T-cell (primary cell): Measurements from ENCODE around the gene SCD5. TPM values are rescaled to one million over a fixed set of nuclear protein-coding genes. Genes with fewer than 3 reads are reported as not detected.

Source experiments
- ATAC-seq, 4 experiments: fragments of 200-7000 bp in 3 of 4; fragments of 150-1000 bp in 1 of 4; cut with Tn5 transposase; replicated peaks in 1 of 4; 1 replicate in 3 of 4; 2 replicates in 1 of 4; pipeline ENCODE4 v1.10.0; 2021; ENCODE audit warnings: moderate library complexity in 3 of 4, mild to moderate bottlenecking in 2 of 4, moderate number of reproducible peaks in 1 of 4
- CTCF ChIA-PET, 2 donors: fragments of 300-600 bp; sonication (Branson Sonifier 250); formaldehyde crosslinking; loops; one replicate each; lab custom pipeline; 2022; ENCODE audit warnings: antibody characterized with exemption in 2 of 2; lab: Charles Lee
- POLR2A ChIA-PET, 2 donors: fragments of 300-600 bp; sonication (Branson Sonifier 250); formaldehyde crosslinking; loops; one replicate each; lab custom pipeline; 2022; ENCODE audit warnings: antibody characterized with exemption in 2 of 2; lab: Charles Lee
- DNase-seq, 35 experiments: peaks; one replicate each; pipeline versions ENCODE4 v3.0.0 to v3.0.0-alpha.2; 2013 to 2023
- H3K27ac ChIP-seq: one replicate; pipeline ENCODE4 v1.5.1; 2013; ENCODE audit warnings: low read length
- H3K27me3 ChIP-seq, 2 experiments: replicated peaks in 1 of 2; 1 replicate in 1 of 2; 2 replicates in 1 of 2; pipeline versions ENCODE4 v1.6.1 to v1.7.0; 2013; ENCODE audit warnings: low read length in 1 of 2, mixed read lengths in 1 of 2; ENCODE audit not compliant: control insufficient read depth in 2 of 2, insufficient read depth in 2 of 2; ENCODE audit errors: extremely low read depth in 1 of 2
- H3K36me3 ChIP-seq, 2 donors: 1 replicate in 1 of 2; 2 replicates in 1 of 2; pipeline versions ENCODE4 v1.6.1 to v1.7.0; 2013; ENCODE audit warnings: low read length in 1 of 2; ENCODE audit not compliant: control insufficient read depth in 2 of 2, insufficient read depth in 1 of 2; ENCODE audit errors: extremely low read depth in 1 of 2
- H3K4me1 ChIP-seq, 2 experiments: 1 replicate in 1 of 2; 2 replicates in 1 of 2; pipeline versions ENCODE4 v1.6.1 to v1.7.0; 2013; ENCODE audit warnings: low read length in 2 of 2, mixed read lengths in 1 of 2; ENCODE audit not compliant: insufficient read depth in 2 of 2, control insufficient read depth in 1 of 2; ENCODE audit errors: extremely low read depth in 1 of 2
- H3K4me3 ChIP-seq, 2 donors: 1 replicate in 1 of 2; 2 replicates in 1 of 2; pipeline versions ENCODE4 v1.5.1 to v1.7.0; 2013; ENCODE audit warnings: mild to moderate bottlenecking in 2 of 2, low read length in 1 of 2, moderate library complexity in 1 of 2; ENCODE audit not compliant: control insufficient read depth in 1 of 2; ENCODE audit errors: extremely low read depth in 1 of 2
- H3K9me3 ChIP-seq: 2 replicates; pipeline ENCODE4 v1.7.0; 2013
- H3K27ac Mint-ChIP-seq, 2 donors: one replicate each; pipeline ENCODE4 v1.8.0; 2020 to 2021; ENCODE audit warnings: mild to moderate bottlenecking in 2 of 2, mixed read lengths in 2 of 2
- H3K27me3 Mint-ChIP-seq, 2 donors: one replicate each; pipeline ENCODE4 v1.8.0; 2021 to 2022; ENCODE audit warnings: mixed read lengths in 2 of 2
- H3K36me3 Mint-ChIP-seq: one replicate; pipeline ENCODE4 v1.8.0; 2021; ENCODE audit warnings: mixed read lengths
- H3K4me1 Mint-ChIP-seq, 3 donors: one replicate each; pipeline ENCODE4 v1.8.0; 2020 to 2022; ENCODE audit warnings: mixed read lengths in 3 of 3, mild to moderate bottlenecking in 1 of 3
- H3K4me3 Mint-ChIP-seq, 3 donors: one replicate each; pipeline ENCODE4 v1.8.0; 2020 to 2022; ENCODE audit warnings: mild to moderate bottlenecking in 3 of 3, mixed read lengths in 3 of 3, moderate library complexity in 3 of 3
- H3K9me3 Mint-ChIP-seq, 3 donors: one replicate each; pipeline ENCODE4 v1.8.0; 2020 to 2022; ENCODE audit warnings: mixed read lengths in 3 of 3
- WGBS: methylation state at CpG from one replicate; pipeline ENCODE4 v1.1.5; 2013; ENCODE audit warnings: missing lambda C conversion rate; ENCODE audit not compliant: insufficient coverage; 5-methylcytosine and 5-hydroxymethylcytosine counted together
- total RNA-seq, 35 experiments: library from RNA in 6 of 35; stranded (reverse) in 6 of 35; fragments of 120-200 nt in 1 of 35; gene quantifications; one replicate each; pipeline versions ENCODE4 v1.2.1 to v1.2.4 and lab custom pipeline; 2013 to 2026

The SCD5 gene
- total RNA-seq, 5 donors from 2014 or later (not counting 1 experiment from before 2014, with no cell fraction given): 0.72 to 2.0 (median 1.3) TPM

GRCh38 chr4:82744284-82744968 is 54.2 kb downstream of the SCD5 start:
- Mint-ChIP-seq H3K4me3 (no peak overlapping the region), H3K27ac (no peak overlapping the region), H3K9me3 (no peaks in the 10 kb centered on the region), H3K27me3 (peaks cover 3 to 4% of the 10 kb centered on the region in 2 donors), H3K36me3 (no peaks in the 10 kb centered on the region), H3K4me1 (no peaks in the 10 kb centered on the region)
- DNase-seq (no peak), ATAC-seq (no peak)
- ChIA-PET POLR2A (no interaction called here), CTCF (no interaction called here)
- Histone ChIP-seq H3K27ac (no peak overlapping the region), H3K36me3 (no peaks in the 10 kb centered on the region), H3K9me3 (no peaks in the 10 kb centered on the region), H3K4me3 (no peak overlapping the region), H3K27me3 (peaks cover 0 to 11% of the 10 kb centered on the region in 2 experiments), H3K4me1 (no peaks in the 10 kb centered on the region)
- 47% methylated on average over 2 of the region's 5 CpGs for whole genome bisulfite sequencing

DNA sequence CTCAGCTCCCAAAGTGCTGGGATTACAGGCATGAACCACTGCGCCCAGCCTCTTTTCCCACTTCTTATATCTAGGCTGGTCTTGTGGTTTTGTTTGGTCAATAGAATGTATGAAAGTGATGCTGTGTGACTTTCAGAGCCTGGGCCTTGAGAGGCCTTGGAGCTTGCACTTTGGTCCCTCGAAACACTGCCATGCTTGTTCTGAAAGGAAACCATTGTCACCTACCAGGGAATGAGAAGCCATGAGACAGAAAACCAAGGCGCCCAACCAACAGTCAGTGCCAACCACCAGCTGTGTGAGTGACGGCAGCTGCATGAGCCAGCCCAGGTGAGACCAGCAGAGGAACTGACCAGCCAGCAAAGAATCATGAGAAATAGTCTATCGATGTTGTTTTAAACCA is 57.4 kb downstream of the SCD5 start:
- no peaks in the 10 kb centered on the region for H3K4me1 ChIP-seq
- H3K4me1 Mint-ChIP-seq: no peaks in the 10 kb centered on the region
- H3K4me3 Mint-ChIP-seq: no peak overlapping the region
- H3K27ac ChIP-seq: no peak overlapping the region
- H3K36me3 Mint-ChIP-seq: no peaks in the 10 kb centered on the region
- no peak overlapping the region for H3K4me3 ChIP-seq
- POLR2A ChIA-PET: no interaction called here
- ATAC-seq (no peak), DNase-seq (no peak)
- WGBS: 92% methylated on average over 3 of the region's 5 CpGs
- no peak overlapping the region for H3K27ac Mint-ChIP-seq
- peaks cover 0 to 9% of the 10 kb centered on the region in 2 experiments for H3K27me3 ChIP-seq
- CTCF ChIA-PET: interaction anchor here in 1 of 2 donors (0.7 kb wide), 1 partner anchor 9 kb away, joined by 5 read pairs; no protein-coding TSS in a partner anchor
- H3K9me3 Mint-ChIP-seq: no peaks in the 10 kb centered on the region
- H3K36me3 ChIP-seq: no peaks in the 10 kb centered on the region
- no peaks in the 10 kb centered on the region for H3K9me3 ChIP-seq
- peaks cover 2 to 4% of the 10 kb centered on the region in 2 donors for H3K27me3 Mint-ChIP-seq

GRCh38 chr4:82739287-82740190 is 59.1 kb downstream of the SCD5 start:
- ChIA-PET POLR2A (no interaction called here), CTCF (interaction anchor here in 1 of 2 donors (0.9 kb wide), 1 partner anchor 277 kb away, joined by 3 read pairs; no protein-coding TSS in a partner anchor)
- no peaks in the 10 kb centered on the region for H3K9me3 Mint-ChIP-seq
- Histone ChIP-seq H3K4me1 (no peaks in the 10 kb centered on the region), H3K9me3 (no peaks in the 10 kb centered on the region), H3K4me3 (no peak overlapping the region), H3K36me3 (no peaks in the 10 kb centered on the region), H3K27me3 (peaks cover 0 to 9% of the 10 kb centered on the region in 2 experiments), H3K27ac (no peak overlapping the region)
- H3K4me3 Mint-ChIP-seq: no peak overlapping the region
- 71% methylated on average over 8 of the region's 23 CpGs for WGBS
- peak; percentile 48 to 72 (median 62) for ATAC-seq
- H3K4me1 Mint-ChIP-seq: no peaks in the 10 kb centered on the region
- no peaks in the 10 kb centered on the region for H3K36me3 Mint-ChIP-seq
- H3K27ac Mint-ChIP-seq: no peak overlapping the region
- H3K27me3 Mint-ChIP-seq: peaks cover 0 to 2% of the 10 kb centered on the region in 2 donors
- peak in 33 of 35 experiments; percentile 5 to 56 (median 33) for DNase-seq

- CTCF ChIA-PET: no interaction called here
- POLR2A ChIA-PET: interaction anchor here (0.6 kb wide), 2 partner anchors 7 to 548 kb away, joined by 3 read pairs; no protein-coding TSS in a partner anchor
- DNase-seq (no peak), ATAC-seq (no peak)
- H3K36me3 Mint-ChIP-seq: no peaks in the 10 kb centered on the region
- H3K4me3 Mint-ChIP-seq: no peak overlapping the region
- no peaks in the 10 kb centered on the region for H3K9me3 ChIP-seq
- H3K9me3 Mint-ChIP-seq: no peaks in the 10 kb centered on the region
- peaks cover 0 to 2% (median 0%) of the 10 kb centered on the region in 3 donors for H3K4me1 Mint-ChIP-seq
- no peak overlapping the region for H3K27ac Mint-ChIP-seq
- H3K4me1 ChIP-seq: no peaks in the 10 kb centered on the region
- peaks cover 0 to 4% of the 10 kb centered on the region in 2 experiments for H3K27me3 ChIP-seq
- peaks cover 3 to 10% of the 10 kb centered on the region in 2 donors for H3K27me3 Mint-ChIP-seq
- H3K4me3 ChIP-seq: no peak overlapping the region
- no peak overlapping the region for H3K27ac ChIP-seq
- no peaks in the 10 kb centered on the region for H3K36me3 ChIP-seq
Observed at GRCh38 chr4:82737354-82737753, 61.2 kb downstream of the SCD5 start.

DNA sequence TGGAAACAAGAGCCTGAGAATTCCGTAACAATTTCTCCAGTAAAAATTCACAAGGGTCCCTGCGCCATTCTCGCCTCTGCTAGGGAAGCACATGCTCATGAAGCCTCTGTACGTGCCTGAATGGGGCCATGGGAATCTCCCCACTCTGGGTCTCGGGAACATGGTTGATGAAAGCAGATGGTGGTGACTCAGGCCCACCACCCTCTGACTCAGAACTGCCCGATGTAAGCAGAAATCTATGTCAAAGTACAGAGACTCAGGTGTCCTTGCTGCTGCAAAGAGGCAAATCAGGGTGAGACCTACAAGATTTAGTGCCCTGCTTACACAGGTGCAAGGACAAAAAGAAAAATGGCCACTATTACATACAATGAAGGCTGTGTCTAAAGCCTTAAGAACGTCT is 65.0 kb downstream of the SCD5 start:
- no peak for ATAC-seq
- H3K27ac Mint-ChIP-seq: no peak overlapping the region
- peaks cover 3 to 15% of the 10 kb centered on the region in 2 donors for H3K27me3 Mint-ChIP-seq
- no peaks in the 10 kb centered on the region for H3K9me3 Mint-ChIP-seq
- peaks cover 0 to 2% (median 0%) of the 10 kb centered on the region in 3 donors for H3K4me1 Mint-ChIP-seq
- 83% methylated on average over 5 of the region's 7 CpGs for WGBS
- Histone ChIP-seq H3K27me3 (peaks cover 0 to 2% of the 10 kb centered on the region in 2 experiments), H3K4me3 (no peak overlapping the region), H3K36me3 (no peaks in the 10 kb centered on the region), H3K4me1 (no peaks in the 10 kb centered on the region), H3K9me3 (no peaks in the 10 kb centered on the region), H3K27ac (no peak overlapping the region)
- H3K36me3 Mint-ChIP-seq: no peaks in the 10 kb centered on the region
- CTCF ChIA-PET: no interaction called here
- DNase-seq: no peak
- POLR2A ChIA-PET: no interaction called here
- H3K4me3 Mint-ChIP-seq: no peak overlapping the region

DNA sequence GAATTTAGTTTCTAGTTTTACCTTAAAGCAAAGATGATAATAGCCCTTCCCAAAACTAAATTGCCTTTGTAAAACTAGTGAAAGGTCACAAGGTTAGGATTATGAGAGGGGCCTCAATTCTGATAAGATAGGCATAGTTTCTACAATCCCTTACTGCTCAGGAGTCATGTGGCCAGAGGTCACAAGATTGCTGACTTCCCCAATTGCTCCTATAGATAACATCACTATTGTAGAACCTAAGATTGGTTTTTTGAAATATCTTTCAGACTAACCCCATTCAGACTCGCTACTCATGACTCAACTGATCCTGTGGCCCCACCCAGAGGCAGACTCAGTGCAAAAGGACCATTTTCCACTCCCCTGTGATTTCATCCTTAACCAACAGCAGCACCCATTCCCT is 70.3 kb downstream of the SCD5 start:
- Mint-ChIP-seq H3K9me3 (no peaks in the 10 kb centered on the region), H3K36me3 (no peaks in the 10 kb centered on the region), H3K27ac (no peak overlapping the region), H3K4me3 (no peak overlapping the region), H3K4me1 (no peaks in the 10 kb centered on the region), H3K27me3 (peaks cover 1 to 11% of the 10 kb centered on the region in 2 donors)
- ChIA-PET POLR2A (no interaction called here), CTCF (no interaction called here)
- ATAC-seq (no peak), DNase-seq (no peak)
- WGBS: 88% methylated on average over 1 of the region's 1 CpG
- Histone ChIP-seq H3K4me3 (no peak overlapping the region), H3K4me1 (no peaks in the 10 kb centered on the region), H3K36me3 (no peaks in the 10 kb centered on the region), H3K9me3 (no peaks in the 10 kb centered on the region), H3K27me3 (no peaks in the 10 kb centered on the region), H3K27ac (no peak overlapping the region)
